CD14-positive monocyte (primary cell): ENCODE measurements around the gene MAP3K7CL. TPM values are rescaled to one million over a fixed set of nuclear protein-coding genes. Genes with fewer than 3 reads are reported as not detected.

Experiments used
- DNase-seq, 3 donors: peaks; one replicate each; pipeline ENCODE4 v3.0.0-alpha.2; 2011 to 2022
- H2AFZ ChIP-seq: 2 replicates; pipeline ENCODE4 v1.6.0; 2012; ENCODE audit warnings: mild to moderate bottlenecking, low read depth, low read length, inconsistent platforms; ENCODE audit not compliant: insufficient read depth, poor library complexity, severe bottlenecking
- H3K27ac ChIP-seq, 2 donors: 1 replicate in 1 of 2; 2 replicates in 1 of 2; pipeline ENCODE4 v1.5.1; 2012 to 2013; ENCODE audit warnings: low read length in 2 of 2, control low read depth in 1 of 2, inconsistent platforms in 1 of 2, low read depth in 1 of 2, mild to moderate bottlenecking in 1 of 2
- H3K27me3 ChIP-seq, 2 donors: one replicate each; pipeline versions ENCODE4 v1.6.0 to v1.6.1; 2011 to 2013; ENCODE audit warnings: low read length in 2 of 2; ENCODE audit not compliant: control insufficient read depth in 2 of 2, insufficient read depth in 2 of 2
- H3K36me3 ChIP-seq, 2 donors: replicated peaks in 1 of 2; 1 replicate in 1 of 2; 2 replicates in 1 of 2; pipeline versions ENCODE4 v1.5.1 to v1.6.1; 2012 to 2013; ENCODE audit warnings: low read length in 2 of 2, control low read depth in 1 of 2, inconsistent platforms in 1 of 2, mild to moderate bottlenecking in 1 of 2; ENCODE audit not compliant: insufficient read depth in 2 of 2, control insufficient read depth in 1 of 2
- H3K4me1 ChIP-seq, 2 donors: 1 replicate in 1 of 2; 2 replicates in 1 of 2; pipeline versions ENCODE4 v1.5.1 to v1.6.1; 2012 to 2013; ENCODE audit warnings: low read length in 2 of 2, control low read depth in 1 of 2, inconsistent platforms in 1 of 2, mild to moderate bottlenecking in 1 of 2, moderate library complexity in 1 of 2; ENCODE audit not compliant: insufficient read depth in 2 of 2, control insufficient read depth in 1 of 2
- H3K4me2 ChIP-seq: replicated peaks from 2 replicates; pipeline ENCODE3; 2012; ENCODE audit warnings: low read length, moderate library complexity, mild to moderate bottlenecking; ENCODE audit not compliant: poor library complexity, severe bottlenecking; ENCODE audit errors: extremely low read depth
- H3K4me3 ChIP-seq, 3 experiments: fragments of 200-600 bp in 1 of 3; sonication (generic) in 1 of 3; replicated peaks in 1 of 3; 1 replicate in 2 of 3; 2 replicates in 1 of 3; pipeline ENCODE4 v1.5.1; 2011 to 2013; ENCODE audit warnings: low read length in 3 of 3, mild to moderate bottlenecking in 3 of 3, control low read depth in 2 of 3, low read depth in 2 of 3, inconsistent platforms in 1 of 3, moderate library complexity in 1 of 3
- H3K79me2 ChIP-seq: 2 replicates; pipeline ENCODE4 v1.6.0; 2012; ENCODE audit warnings: mild to moderate bottlenecking, control low read depth, inconsistent platforms, low read length, moderate library complexity; ENCODE audit not compliant: insufficient read depth
- H3K9ac ChIP-seq: 2 replicates; pipeline ENCODE4 v1.6.0; 2017; ENCODE audit warnings: low read length, mild to moderate bottlenecking; ENCODE audit not compliant: insufficient read depth, poor library complexity, severe bottlenecking
- H3K9me3 ChIP-seq, 2 donors: replicated peaks in 1 of 2; 1 replicate in 1 of 2; 2 replicates in 1 of 2; pipeline versions ENCODE4 v1.5.1 to v1.6.1; 2012 to 2013; ENCODE audit warnings: low read length in 2 of 2, control low read depth in 1 of 2; ENCODE audit not compliant: control insufficient read depth in 1 of 2, insufficient read depth in 1 of 2
- H4K20me1 ChIP-seq: 2 replicates; pipeline ENCODE4 v1.6.0; 2012; ENCODE audit warnings: mild to moderate bottlenecking, low read length, control low read depth, moderate library complexity; ENCODE audit not compliant: insufficient read depth
- H3K27ac Mint-ChIP-seq, 7 donors: one replicate each; pipeline ENCODE4 v1.8.0; 2020; ENCODE audit warnings: mild to moderate bottlenecking in 7 of 7, mixed read lengths in 7 of 7, moderate library complexity in 6 of 7, inconsistent platforms in 2 of 7
- H3K27me3 Mint-ChIP-seq, 3 donors: one replicate each; pipeline ENCODE4 v1.8.0; 2021 to 2022; ENCODE audit warnings: low read depth in 3 of 3, mild to moderate bottlenecking in 3 of 3, mixed read lengths in 3 of 3, moderate library complexity in 3 of 3, inconsistent platforms in 1 of 3
- H3K36me3 Mint-ChIP-seq, 2 donors: one replicate each; pipeline ENCODE4 v1.8.0; 2020; ENCODE audit warnings: mixed read lengths in 2 of 2, inconsistent platforms in 1 of 2, mild to moderate bottlenecking in 1 of 2
- H3K4me1 Mint-ChIP-seq: one replicate; pipeline ENCODE4 v1.8.0; 2020; ENCODE audit warnings: mild to moderate bottlenecking, mixed read lengths
- H3K4me3 Mint-ChIP-seq, 2 donors: one replicate each; pipeline ENCODE4 v1.8.0; 2020; ENCODE audit warnings: mild to moderate bottlenecking in 2 of 2, mixed read lengths in 2 of 2, moderate library complexity in 1 of 2
- H3K9me3 Mint-ChIP-seq, 7 donors: one replicate each; pipeline ENCODE4 v1.8.0; 2020 to 2022; ENCODE audit warnings: mixed read lengths in 7 of 7, mild to moderate bottlenecking in 6 of 7, moderate library complexity in 6 of 7, inconsistent platforms in 2 of 7
- WGBS: methylation state at CpG from one replicate; pipeline ENCODE4 v1.1.5; 2013; ENCODE audit warnings: missing lambda C conversion rate; ENCODE audit not compliant: insufficient coverage; 5-methylcytosine and 5-hydroxymethylcytosine counted together
- intact Hi-C, 2 donors: fragments of 100-400 bp; cut with micrococcal nuclease; formaldehyde crosslinking; loops; one replicate each; pipeline versions ENCODE4 v1.15.0 to v1.15.1; 2023
- polyA plus RNA-seq, 3 donors: library from polyadenylated mRNA; depleted of rRNA in 1 of 3; unstranded in 2 of 3; stranded (reverse) in 1 of 3; fragments of 300-500 nt in 2 of 3; fragments of >200 nt in 1 of 3; fragmentation: Illumina TruSeq in 2 of 3; gene quantifications; 1 replicate in 2 of 3; 2 replicates in 1 of 3; pipeline ENCODE4 v1.2.3, GENCODE V29; 2012 to 2021
- TF ChIP-seq, protein P1 (sequence below): fragments of 200-600 bp; IDR thresholded peaks from one replicate; pipeline ENCODE4 v1.8.0; 2022; ENCODE audit warnings: antibody characterized with exemption, mild to moderate bottlenecking

Gene MAP3K7CL
- polyA plus RNA-seq, 3 donors, result 14.6 to 15.8 (median 15.7) TPM

DNA sequence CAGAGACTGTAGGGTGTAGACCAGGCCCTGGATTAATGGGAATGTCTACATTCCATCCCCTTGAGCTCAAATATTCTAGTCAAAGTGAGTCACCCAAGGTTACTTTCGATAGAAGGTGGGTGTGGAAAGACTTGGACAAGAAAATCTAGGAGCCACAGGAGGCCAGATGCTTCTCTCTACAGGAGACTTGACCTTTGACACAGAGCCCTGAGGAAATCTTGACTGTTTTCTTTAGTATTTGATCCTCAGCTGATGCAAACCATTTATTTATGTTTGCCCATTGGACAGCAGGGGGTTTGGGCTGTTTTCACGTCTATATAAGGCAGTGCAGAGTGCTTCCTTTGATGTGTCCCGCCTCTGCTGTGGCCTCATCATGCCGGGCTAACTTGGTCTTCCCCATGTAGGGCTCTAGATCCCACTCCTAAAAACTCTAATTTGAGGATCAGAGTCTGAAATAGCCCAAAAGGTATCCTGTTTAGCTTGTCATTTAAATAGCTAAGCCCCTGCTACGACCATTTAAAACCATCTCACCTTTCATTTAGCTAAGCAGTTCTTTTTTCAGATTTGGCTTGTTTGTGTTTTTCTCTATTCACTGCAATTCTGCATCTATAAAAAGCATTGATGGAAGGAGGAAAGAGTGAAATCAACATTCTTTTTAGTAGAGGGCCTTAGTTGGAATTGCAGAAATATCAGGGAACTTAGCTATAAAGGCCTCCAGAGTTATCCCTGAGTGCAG, 15.5 kb upstream of the MAP3K7CL start:
- no peaks in the 10 kb centered on the region for H3K27me3 Mint-ChIP-seq
- H3K27ac Mint-ChIP-seq, result no peak overlapping the region
- Histone ChIP-seq H4K20me1 (no peaks in the 10 kb centered on the region), H3K4me1 (no peaks in the 10 kb centered on the region), H3K4me2 (no peak overlapping the region), H3K27me3 (no peaks in the 10 kb centered on the region), H3K36me3 (no peaks in the 10 kb centered on the region), H3K79me2 (no peaks in the 10 kb centered on the region), H2AFZ (no peak overlapping the region), H3K27ac (no peak overlapping the region), H3K9me3 (no peaks in the 10 kb centered on the region), H3K9ac (no peak overlapping the region), H3K4me3 (no peak overlapping the region)
- H3K9me3 Mint-ChIP-seq, result peaks cover 0 to 5% (median 0%) of the 10 kb centered on the region in 7 donors
- H3K4me3 Mint-ChIP-seq, result no peak overlapping the region
- H3K36me3 Mint-ChIP-seq, result peaks cover 0 to 2% of the 10 kb centered on the region in 2 donors
- DNase-seq, result no peak
- TF ChIP-seq, protein P1, sequence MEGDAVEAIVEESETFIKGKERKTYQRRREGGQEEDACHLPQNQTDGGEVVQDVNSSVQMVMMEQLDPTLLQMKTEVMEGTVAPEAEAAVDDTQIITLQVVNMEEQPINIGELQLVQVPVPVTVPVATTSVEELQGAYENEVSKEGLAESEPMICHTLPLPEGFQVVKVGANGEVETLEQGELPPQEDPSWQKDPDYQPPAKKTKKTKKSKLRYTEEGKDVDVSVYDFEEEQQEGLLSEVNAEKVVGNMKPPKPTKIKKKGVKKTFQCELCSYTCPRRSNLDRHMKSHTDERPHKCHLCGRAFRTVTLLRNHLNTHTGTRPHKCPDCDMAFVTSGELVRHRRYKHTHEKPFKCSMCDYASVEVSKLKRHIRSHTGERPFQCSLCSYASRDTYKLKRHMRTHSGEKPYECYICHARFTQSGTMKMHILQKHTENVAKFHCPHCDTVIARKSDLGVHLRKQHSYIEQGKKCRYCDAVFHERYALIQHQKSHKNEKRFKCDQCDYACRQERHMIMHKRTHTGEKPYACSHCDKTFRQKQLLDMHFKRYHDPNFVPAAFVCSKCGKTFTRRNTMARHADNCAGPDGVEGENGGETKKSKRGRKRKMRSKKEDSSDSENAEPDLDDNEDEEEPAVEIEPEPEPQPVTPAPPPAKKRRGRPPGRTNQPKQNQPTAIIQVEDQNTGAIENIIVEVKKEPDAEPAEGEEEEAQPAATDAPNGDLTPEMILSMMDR, result no peak
- intact Hi-C loops, result no loop called here
- H3K4me1 Mint-ChIP-seq, result peaks cover 8% of the 10 kb centered on the region
- 85% methylated on average over 3 of the region's 5 CpGs for WGBS

- H3K36me3 ChIP-seq, result no peaks in the 10 kb centered on the region
- H3K79me2 ChIP-seq, result no peaks in the 10 kb centered on the region
- H3K27me3 ChIP-seq, result no peaks in the 10 kb centered on the region
- no peak overlapping the region for H3K4me2 ChIP-seq
- H3K9me3 Mint-ChIP-seq, result peaks cover 0 to 5% (median 0%) of the 10 kb centered on the region in 7 donors
- TF ChIP-seq, protein P1, result no peak
- H3K9me3 ChIP-seq, result no peaks in the 10 kb centered on the region
- no peaks in the 10 kb centered on the region for H3K36me3 Mint-ChIP-seq
- H3K27ac ChIP-seq, result no peak overlapping the region
- H4K20me1 ChIP-seq, result no peaks in the 10 kb centered on the region
- H3K9ac ChIP-seq, result no peak overlapping the region
- no peak overlapping the region for H2AFZ ChIP-seq
- peaks cover 0 to 2% (median 0%) of the 10 kb centered on the region in 3 donors for H3K27me3 Mint-ChIP-seq
- no peak overlapping the region for H3K27ac Mint-ChIP-seq
- H3K4me3 Mint-ChIP-seq, result no peak overlapping the region
- no peak for DNase-seq
- intact Hi-C loops, result no loop called here
- H3K4me3 ChIP-seq, result no peak overlapping the region
- H3K4me1 ChIP-seq, result no peaks in the 10 kb centered on the region
- peaks cover 15% of the 10 kb centered on the region for H3K4me1 Mint-ChIP-seq
- WGBS, result 100% methylated on average over 2 of the region's 8 CpGs
Observed at GRCh38 chr21:29115899-29116298, 14.5 kb upstream of the MAP3K7CL start.
